HCT116 (cell line): ENCODE data around the gene BTBD9. TPM values are rescaled to one million over a fixed set of nuclear protein-coding genes. Genes with fewer than 3 reads are reported as not detected.
"Not testable (repeated sequence)": the region's sequence is repeated elsewhere in the genome, so short reads cannot be mapped to it uniquely, and the experiment has no call there.

Source experiments
- ATAC-seq: fragments of 200-7000 bp; cut with Tn5 transposase; 2 replicates; pipeline ENCODE4 v1.9.1; 2020; ENCODE audit warnings: mild to moderate bottlenecking, moderate library complexity
- BruUV-seq: library from RNA; stranded (reverse); fragments of 400-500 nt; replicated peaks from 2 replicates; lab custom pipeline; 2021; lab: Mats Ljungman, UMichigan
- CTCF ChIA-PET: fragments of 300-600 bp; sonication (Branson Sonifier 250); formaldehyde crosslinking; loops from one replicate; lab custom pipeline; 2021; ENCODE audit warnings: antibody characterized with exemption; lab: Charles Lee
- POLR2A ChIA-PET: fragments of 300-600, 350-600 bp; sonication (Branson Sonifier 250); formaldehyde crosslinking; loops from one replicate; lab custom pipeline; 2021; ENCODE audit warnings: antibody characterized with exemption; lab: Charles Lee
- RAD21 ChIA-PET, 2 experiments: fragments of 300-600 bp; sonication (Branson Sonifier 250); formaldehyde crosslinking; loops; one replicate each; lab custom pipeline; 2023; ENCODE audit warnings: low total read pairs in 2 of 2; ENCODE audit not compliant: uncharacterized antibody in 2 of 2, unreplicated experiment in 2 of 2, low non-redundant PET in 1 of 2; lab: Charles Lee
- DNase-seq: peaks from one replicate; pipeline ENCODE4 v3.0.0-alpha.2; 2010; ENCODE audit warnings: low read depth, low spot score
- H2AFZ ChIP-seq: fragments of 200-600 bp; shearing (Covaris generic), sonication (generic); 2 replicates; pipeline ENCODE4 v1.6.1; 2017; ENCODE audit warnings: low read depth, mixed run types, mixed read lengths, antibody characterized with exemption, low read length; ENCODE audit not compliant: poor library complexity, severe bottlenecking
- H3K27ac ChIP-seq: 2 replicates; pipeline ENCODE4 v1.5.1; 2012; ENCODE audit warnings: low read depth, low read length
- H3K27me3 ChIP-seq: fragments of 200-600 bp; sonication (generic); 2 replicates; pipeline ENCODE4 v1.6.1; 2016; ENCODE audit warnings: mixed run types, low read length, mixed read lengths; ENCODE audit not compliant: insufficient read depth
- H3K36me3 ChIP-seq, 2 experiments: fragments of 200-500 bp in 1 of 2; fragments of 200-600 bp in 1 of 2; sonication (Bioruptor generic) in 1 of 2; sonication (generic) in 1 of 2; 2 replicates each; pipeline versions ENCODE4 v1.5.1 to v1.6.1; 2014 to 2016; ENCODE audit warnings: low read length in 2 of 2, inconsistent platforms in 1 of 2, mixed read lengths in 1 of 2, mixed run types in 1 of 2; ENCODE audit not compliant: insufficient read depth in 2 of 2, control insufficient read depth in 1 of 2
- H3K4me1 ChIP-seq, 2 experiments: fragments of 200-600 bp in 1 of 2; sonication (generic) in 1 of 2; 2 replicates each; pipeline versions ENCODE4 v1.5.1 to v1.6.1; 2012 to 2017; ENCODE audit warnings: low read length in 2 of 2, inconsistent platforms in 1 of 2, mild to moderate bottlenecking in 1 of 2, mixed read lengths in 1 of 2, mixed run types in 1 of 2, moderate library complexity in 1 of 2; ENCODE audit not compliant: insufficient read depth in 2 of 2, control insufficient read depth in 1 of 2
- H3K4me2 ChIP-seq: fragments of 200-600 bp; sonication (generic); 2 replicates; pipeline ENCODE4 v1.6.1; 2017; ENCODE audit warnings: mixed run types, low read length, mixed read lengths
- H3K4me3 ChIP-seq, 2 experiments: fragments of 200-600 bp in 1 of 2; sonication (generic) in 1 of 2; replicated peaks in 1 of 2; 2 replicates each; pipeline ENCODE4 v1.5.1; 2011 to 2016; ENCODE audit warnings: low read length in 2 of 2, control low read depth in 1 of 2, low read depth in 1 of 2, mild to moderate bottlenecking in 1 of 2, mixed read lengths in 1 of 2, mixed run types in 1 of 2
- H3K79me2 ChIP-seq: fragments of 200-600 bp; sonication (generic); 2 replicates; pipeline ENCODE4 v1.6.1; 2017; ENCODE audit warnings: mild to moderate bottlenecking, mixed run types, low read length, moderate library complexity, mixed read lengths; ENCODE audit not compliant: insufficient read depth
- H3K9ac ChIP-seq: fragments of 200-600 bp; sonication (generic); 2 replicates; pipeline ENCODE4 v1.6.1; 2016; ENCODE audit warnings: low read length, mixed read lengths
- H3K9me2 ChIP-seq: fragments of 200-600 bp; sonication (generic), shearing (Covaris generic); 2 replicates; pipeline ENCODE4 v1.6.1; 2017; ENCODE audit warnings: mixed run types, mild to moderate bottlenecking, moderate library complexity; ENCODE audit not compliant: insufficient read depth
- H3K9me3 ChIP-seq, 2 experiments: fragments of 200-500 bp in 1 of 2; fragments of 200-600 bp in 1 of 2; sonication (Bioruptor generic) in 1 of 2; sonication (generic) in 1 of 2; 2 replicates each; pipeline ENCODE4 v1.6.1; 2014 to 2017; ENCODE audit warnings: low read length in 2 of 2, mixed read lengths in 2 of 2, inconsistent platforms in 1 of 2, low read depth in 1 of 2, mild to moderate bottlenecking in 1 of 2, mixed run types in 1 of 2, moderate library complexity in 1 of 2; ENCODE audit not compliant: control insufficient read depth in 1 of 2, insufficient read depth in 1 of 2
- H4K20me1 ChIP-seq: fragments of 200-600 bp; sonication (generic), shearing (Covaris generic); 2 replicates; pipeline ENCODE4 v1.6.1; 2017; ENCODE audit warnings: mixed run types, mild to moderate bottlenecking, moderate library complexity; ENCODE audit not compliant: insufficient read depth
- ATF3 ChIP-seq: IDR thresholded peaks from 2 replicates; pipeline ENCODE4 v1.6.1; 2012
- CBX3 ChIP-seq: IDR thresholded peaks from 2 replicates; pipeline ENCODE4 v1.6.1; 2012; ENCODE audit warnings: low read depth
- CEBPB ChIP-seq: IDR thresholded peaks from 2 replicates; pipeline ENCODE4 v1.6.1; 2012; ENCODE audit warnings: low read depth
- CTCF ChIP-seq, 3 experiments: fragments of 200-600 bp in 1 of 3; sonication (generic) in 1 of 3; IDR thresholded peaks in 2 of 3; conservative IDR thresholded peaks in 1 of 3; 2 replicates each; pipeline ENCODE4 v1.5.1; 2012 to 2017; ENCODE audit warnings: low read depth in 2 of 3, low read length in 2 of 3, antibody characterized with exemption in 1 of 3, borderline replicate concordance in 1 of 3, control low read depth in 1 of 3, mild to moderate bottlenecking in 1 of 3, mixed read lengths in 1 of 3, mixed run types in 1 of 3, moderate library complexity in 1 of 3; ENCODE audit not compliant: insufficient read depth in 1 of 3
- EGR1 ChIP-seq: IDR thresholded peaks from 2 replicates; pipeline ENCODE4 v1.6.1; 2012; ENCODE audit warnings: low read depth
- ELF1 ChIP-seq: IDR thresholded peaks from 2 replicates; pipeline ENCODE4 v1.6.1; 2012; ENCODE audit warnings: low read depth, borderline replicate concordance
- EZH2 ChIP-seq: fragments of 200-600 bp; sonication (generic); IDR thresholded peaks from 2 replicates; pipeline ENCODE4 v1.6.1; 2017; ENCODE audit warnings: antibody characterized with exemption, mixed run types
- EZH2phosphoT487 ChIP-seq: fragments of 200-600 bp; IDR thresholded peaks from 2 replicates; pipeline ENCODE4 v1.6.1; 2018; ENCODE audit warnings: antibody characterized with exemption, borderline replicate concordance
- FOSL1 ChIP-seq: IDR thresholded peaks from 2 replicates; pipeline ENCODE4 v1.6.1; 2012; ENCODE audit warnings: low read depth
- MAX ChIP-seq: IDR thresholded peaks from 2 replicates; pipeline ENCODE4 v1.6.1; 2012
- POLR2AphosphoS5 ChIP-seq: IDR thresholded peaks from 2 replicates; pipeline ENCODE4 v1.6.1; 2011; ENCODE audit warnings: mild to moderate bottlenecking, low read depth, low read length, moderate library complexity
- RAD21 ChIP-seq: IDR thresholded peaks from 2 replicates; pipeline ENCODE4 v1.6.1; 2012; ENCODE audit warnings: low read depth, mild to moderate bottlenecking
- YY1 ChIP-seq: IDR thresholded peaks from 2 replicates; pipeline ENCODE4 v1.6.1; 2011; ENCODE audit warnings: low read length, low read depth, moderate library complexity, mild to moderate bottlenecking; ENCODE audit not compliant: insufficient replicate concordance; ENCODE audit errors: extremely low read depth
- ZBTB33 ChIP-seq: IDR thresholded peaks from 2 replicates; pipeline ENCODE4 v1.6.1; 2011; ENCODE audit warnings: mild to moderate bottlenecking, low read length, moderate library complexity; ENCODE audit not compliant: insufficient replicate concordance; ENCODE audit errors: extremely low read depth
- ZNF274 ChIP-seq: fragments of 200-500 bp; sonication (Bioruptor generic); IDR thresholded peaks from 2 replicates; pipeline ENCODE4 v1.6.1; 2014; ENCODE audit warnings: mild to moderate bottlenecking, low read depth, low read length, inconsistent platforms
- intact Hi-C: fragments of 100-400 bp; cut with micrococcal nuclease; formaldehyde crosslinking; loops from 2 replicates; pipeline ENCODE4 v1.10.0; 2022
- total RNA-seq: library from RNA; stranded (reverse); gene quantifications from one replicate; pipeline ENCODE4 v1.2.1, GENCODE V29; 2021; ENCODE audit not compliant: unreplicated experiment

The BTBD9 gene
- total RNA-seq, 1 experiment from 2014 or later, result 10.9 TPM

GRCh38 chr6:38127284-38127683 is 512.4 kb downstream of the BTBD9 start:
- Histone ChIP-seq H3K9ac (no peak overlapping the region), H3K79me2 (0 out of 2 replicates have a peak, but pooled peaks cover 3% of the 10 kb centered on the region), H4K20me1 (peaks cover 7% of the 10 kb centered on the region; the same call in 1 of the 2 replicates), H3K4me2 (no peak overlapping the region), H3K4me3 (no peak overlapping the region), H2AFZ (no peak overlapping the region), H3K36me3 (no peaks in the 10 kb centered on the region), H3K9me3 (no peaks in the 10 kb centered on the region), H3K4me1 (no peaks in the 10 kb centered on the region), H3K9me2 (no peaks in the 10 kb centered on the region), H3K27ac (no peak overlapping the region), H3K27me3 (no peaks in the 10 kb centered on the region)
- TF ChIP-seq FOSL1 (no peak), ZNF274 (no peak), ZBTB33 (no peak), ATF3 (no peak), CEBPB (no peak), EGR1 (no peak), CBX3 (no peak), EZH2phosphoT487 (no peak), RAD21 (no peak), EZH2 (no peak), MAX (no peak), YY1 (no peak), ELF1 (no peak), POLR2AphosphoS5 (no peak), CTCF (IDR thresholded peaks at IDR 0.05 in 2 of 3, conservative IDR thresholded peaks at IDR 0.05 in 1 of 3; ENCODE audit: borderline replicate concordance in 1 of 3, insufficient read depth in 1 of 3, low read depth in 2 of 3, low read length in 2 of 3) (no peak)
- intact Hi-C loops, result no loop called here
- ATAC-seq (no peak), DNase-seq (no peak)
- ChIA-PET RAD21 (no interaction called here), CTCF (no interaction called here), POLR2A (no interaction called here)
- no TSS peak for BruUV-seq

- BruUV-seq, H3K27me3 ChIP-seq, H3K4me3 ChIP-seq, H3K36me3 ChIP-seq, intact Hi-C loops, H3K27ac ChIP-seq, POLR2A ChIA-PET, H3K4me1 ChIP-seq, H3K9me3 ChIP-seq, H2AFZ ChIP-seq, DNase-seq, H3K79me2 ChIP-seq, CTCF ChIA-PET, ATAC-seq, RAD21 ChIA-PET, H4K20me1 ChIP-seq, H3K9ac ChIP-seq, H3K9me2 ChIP-seq, H3K4me2 ChIP-seq: not testable (repeated sequence)
Measured at GRCh38 chr6:38124224-38124926, 515.4 kb downstream of the BTBD9 start.
